KOPT-K1 (cell line): ENCODE measurements around the gene PDZRN4.

Source experiments
- H3K27ac ChIP-seq: fragments of 200-600 bp; sonication (generic); 2 replicates; pipeline ENCODE4 v1.5.1; 2016; ENCODE audit warnings: antibody characterized with exemption, mild to moderate bottlenecking, low read depth, low read length; ENCODE audit not compliant: poor library complexity, severe bottlenecking
- H3K36me3 ChIP-seq: fragments of 200-600 bp; sonication (generic); 2 replicates; pipeline ENCODE4 v1.5.1; 2017; ENCODE audit warnings: antibody characterized with exemption, mild to moderate bottlenecking, low read length, moderate library complexity; ENCODE audit not compliant: insufficient read depth
- H3K9me3 ChIP-seq: fragments of 200-600 bp; sonication (generic); 2 replicates; pipeline ENCODE4 v1.5.1; 2017; ENCODE audit warnings: antibody characterized with exemption, low read length, mild to moderate bottlenecking; ENCODE audit not compliant: insufficient read depth, poor library complexity, severe bottlenecking

PDZRN4 gene

DNA sequence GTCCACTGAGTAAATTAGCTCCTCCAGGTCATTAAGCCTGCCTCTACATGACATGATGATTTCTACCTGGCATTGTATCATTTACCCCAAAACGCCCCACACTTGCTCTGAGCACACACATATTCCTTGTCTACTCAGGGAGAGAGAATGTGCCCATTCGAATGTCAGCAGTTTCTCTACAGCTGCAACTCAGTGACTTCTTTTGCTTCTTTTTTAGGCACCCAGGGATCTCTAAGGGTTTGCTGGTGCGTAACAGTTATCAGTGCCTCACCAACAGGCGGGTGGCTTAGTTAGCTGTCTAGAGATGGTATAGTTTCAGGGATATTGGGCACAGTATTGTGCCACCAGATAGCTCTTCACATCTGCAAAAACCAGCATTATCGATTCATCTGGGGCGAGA, 316.9 kb downstream of the PDZRN4 start:
- Histone ChIP-seq H3K9me3 (no peaks in the 10 kb centered on the region), H3K27ac (no peak overlapping the region), H3K36me3 (no peaks in the 10 kb centered on the region)

DNA sequence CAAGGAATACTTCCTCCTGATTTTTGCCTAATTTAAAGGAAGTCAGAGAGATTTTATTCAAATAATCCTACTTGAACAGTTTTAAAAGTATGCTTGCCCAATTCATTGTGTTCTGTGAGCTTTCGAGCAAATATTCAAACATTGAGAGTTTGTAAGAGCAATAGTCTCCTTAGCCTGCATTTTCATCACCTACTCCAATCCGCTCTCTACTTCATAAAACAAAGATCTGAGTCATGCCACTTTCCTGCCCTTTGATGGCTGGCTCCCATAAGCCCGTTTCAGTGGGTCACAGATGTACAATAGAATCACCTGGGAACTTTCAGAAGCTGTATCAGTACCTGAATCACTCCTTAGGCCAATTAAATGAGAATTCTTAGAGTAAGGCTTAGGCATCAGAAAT, 319.2 kb downstream of the PDZRN4 start:
- no peaks in the 10 kb centered on the region for H3K36me3 ChIP-seq
- H3K9me3 ChIP-seq = no peaks in the 10 kb centered on the region
- H3K27ac ChIP-seq = no peak overlapping the region

GRCh38 chr12:41509271-41510055, 321.3 kb downstream of the PDZRN4 start:
- Histone ChIP-seq H3K9me3 (no peaks in the 10 kb centered on the region), H3K27ac (no peak overlapping the region), H3K36me3 (no peaks in the 10 kb centered on the region)

GRCh38 chr12:41510470-41510869, 322.4 kb downstream of the PDZRN4 start:
- Histone ChIP-seq H3K27ac (no peak overlapping the region), H3K36me3 (no peaks in the 10 kb centered on the region), H3K9me3 (no peaks in the 10 kb centered on the region)

GRCh38 chr12:41511247-41511646, 323.1 kb downstream of the PDZRN4 start:
- no peaks in the 10 kb centered on the region for H3K36me3 ChIP-seq

DNA sequence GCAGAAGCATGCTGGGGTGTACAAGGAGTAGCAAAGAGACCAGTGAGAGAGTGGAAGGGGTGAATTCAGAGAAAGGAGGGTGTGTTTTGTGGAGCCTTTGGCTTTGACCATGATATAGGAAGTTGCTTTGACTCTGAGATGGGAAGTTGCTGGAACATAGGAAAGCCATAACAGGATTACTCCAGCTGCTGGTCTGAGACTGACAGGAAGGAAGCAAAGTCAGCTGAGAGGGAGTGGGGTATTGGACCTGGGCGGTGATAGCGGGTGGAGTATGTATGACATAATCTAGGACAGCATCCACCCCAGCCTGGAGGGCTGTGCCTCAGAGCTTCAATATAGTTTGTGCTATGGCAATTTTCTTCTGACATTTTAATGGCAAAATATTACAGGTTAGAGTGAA, 324.4 kb downstream of the PDZRN4 start:
- H3K9me3 ChIP-seq = no peaks in the 10 kb centered on the region
- H3K36me3 ChIP-seq = no peaks in the 10 kb centered on the region
- H3K27ac ChIP-seq = no peak overlapping the region

More at GRCh38 chr12:41511247-41511646, 323.1 kb downstream of the PDZRN4 start:
- Histone ChIP-seq H3K27ac (no peak overlapping the region), H3K9me3 (no peaks in the 10 kb centered on the region)

DNA sequence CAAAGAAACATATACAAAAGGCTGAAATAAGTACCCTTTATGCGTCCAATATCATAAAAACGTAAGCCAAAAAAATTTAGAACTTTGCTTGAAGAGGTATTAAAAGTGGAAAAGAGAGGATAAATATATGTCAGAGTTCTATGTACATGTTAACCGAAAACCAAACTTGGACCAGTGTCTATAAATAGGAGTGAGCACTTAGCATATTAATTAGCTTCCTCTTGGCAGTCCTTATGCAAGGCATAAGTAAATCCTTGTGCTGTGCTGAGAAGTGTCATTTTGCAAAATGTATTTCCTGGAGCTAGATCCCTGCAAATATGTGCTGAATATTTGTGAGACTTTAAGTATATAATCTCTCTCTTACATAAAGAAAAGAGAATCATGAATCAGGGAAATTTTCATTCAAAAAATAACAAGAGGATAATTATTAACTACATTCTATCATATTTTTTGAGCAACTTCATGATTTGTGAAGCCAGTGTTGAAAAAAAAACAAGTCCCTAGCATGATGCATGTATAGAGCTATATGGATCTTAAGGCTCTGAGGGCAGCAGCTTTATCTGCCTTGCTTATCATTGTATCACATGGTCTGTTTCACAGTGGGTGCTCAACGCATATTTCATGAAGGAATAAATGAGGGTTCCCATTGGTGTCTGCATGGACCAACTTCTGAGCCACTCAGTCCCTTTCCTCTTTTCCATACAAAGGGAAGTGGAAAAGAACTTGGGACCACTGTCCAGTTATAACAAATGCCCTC, 326.1 kb downstream of the PDZRN4 start:
- H3K27ac ChIP-seq = no peak overlapping the region
- no peaks in the 10 kb centered on the region for H3K9me3 ChIP-seq
- H3K36me3 ChIP-seq = no peaks in the 10 kb centered on the region

GRCh38 chr12:41514907-41515306, 326.8 kb downstream of the PDZRN4 start:
- H3K27ac ChIP-seq = no peak overlapping the region
- no peaks in the 10 kb centered on the region for H3K9me3 ChIP-seq
- no peaks in the 10 kb centered on the region for H3K36me3 ChIP-seq

DNA sequence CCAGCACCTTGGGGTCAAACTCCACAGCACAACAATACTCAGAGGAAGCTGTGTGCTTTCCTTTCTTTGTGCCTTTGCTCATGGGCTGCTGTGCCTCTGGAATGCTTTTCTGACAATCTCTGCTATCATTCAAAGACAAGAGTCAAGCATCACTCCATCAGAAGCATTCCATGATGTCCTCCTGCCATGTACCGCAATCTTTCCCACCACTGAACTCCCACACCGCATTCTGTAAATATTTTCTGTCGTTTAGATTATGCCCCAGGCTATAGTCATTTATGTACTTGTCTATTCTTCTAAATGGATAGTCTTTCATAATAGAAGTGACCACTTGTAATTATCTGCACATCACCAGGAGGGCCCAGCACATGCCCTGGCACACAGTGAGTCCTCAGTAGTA, 327.8 kb downstream of the PDZRN4 start:
- Histone ChIP-seq H3K36me3 (no peaks in the 10 kb centered on the region), H3K27ac (no peak overlapping the region), H3K9me3 (no peaks in the 10 kb centered on the region)

GRCh38 chr12:41520869-41521268, 332.7 kb downstream of the PDZRN4 start:
- no peaks in the 10 kb centered on the region for H3K9me3 ChIP-seq
- no peaks in the 10 kb centered on the region for H3K36me3 ChIP-seq
- H3K27ac ChIP-seq = no peak overlapping the region

DNA sequence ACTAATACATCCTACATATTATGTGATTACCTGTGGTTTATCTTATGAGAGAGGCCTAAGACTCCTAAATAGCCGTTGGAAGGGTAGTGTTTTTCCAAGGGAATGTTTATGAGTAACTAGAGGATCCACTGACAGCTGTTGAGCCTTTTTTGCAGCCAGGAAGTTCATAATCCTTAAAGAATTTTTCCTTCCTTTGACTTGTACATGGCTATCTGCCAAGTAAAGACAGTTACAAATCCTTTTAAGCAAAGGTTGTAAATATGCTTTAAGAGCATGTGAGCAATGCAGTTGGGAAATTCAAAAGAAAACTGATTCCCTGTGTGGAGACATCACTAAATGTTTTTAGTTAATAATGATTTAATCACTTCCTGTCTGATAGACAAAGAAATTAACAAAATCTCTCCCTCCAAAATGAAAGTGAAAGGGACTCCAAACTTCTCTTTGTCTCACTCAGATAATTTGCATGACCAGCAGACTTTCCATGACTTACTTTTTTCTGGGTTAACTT, 333.8 kb downstream of the PDZRN4 start:
- no peaks in the 10 kb centered on the region for H3K9me3 ChIP-seq
- H3K27ac ChIP-seq = no peak overlapping the region
- no peaks in the 10 kb centered on the region for H3K36me3 ChIP-seq

GRCh38 chr12:41527062-41527461, 338.9 kb downstream of the PDZRN4 start:
- Histone ChIP-seq H3K27ac (no peak overlapping the region), H3K36me3 (no peaks in the 10 kb centered on the region), H3K9me3 (no peaks in the 10 kb centered on the region)

DNA sequence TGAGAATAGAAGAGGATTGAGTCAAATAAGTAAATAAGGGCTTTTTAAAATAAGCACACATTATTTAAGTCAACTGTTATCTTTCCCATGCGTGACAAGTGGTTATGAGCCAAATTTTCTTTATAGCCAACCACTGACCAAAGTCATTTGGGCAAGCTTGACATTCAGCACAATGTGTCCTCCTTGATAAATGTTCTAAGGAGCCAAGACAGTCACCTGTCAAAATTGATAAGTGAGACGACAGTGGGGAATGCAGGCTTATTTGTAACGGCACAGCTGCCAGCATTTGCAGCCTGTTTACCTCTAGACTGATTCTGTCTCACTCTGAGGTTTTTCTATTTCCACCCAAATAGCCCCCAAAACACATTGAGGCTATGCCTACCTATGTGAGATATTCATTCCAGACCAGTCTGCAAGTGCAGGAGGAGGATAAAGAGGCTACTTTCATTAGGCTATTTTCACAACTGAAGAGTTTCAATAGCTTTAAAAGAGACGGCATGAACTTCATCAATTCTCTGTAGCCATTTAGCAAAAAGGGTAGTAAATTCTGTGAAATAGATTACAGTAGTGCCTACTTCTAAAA, 339.5 kb downstream of the PDZRN4 start:
- Histone ChIP-seq H3K27ac (no peak overlapping the region), H3K9me3 (no peaks in the 10 kb centered on the region), H3K36me3 (no peaks in the 10 kb centered on the region)

- Histone ChIP-seq H3K27ac (no peak overlapping the region), H3K36me3 (no peaks in the 10 kb centered on the region), H3K9me3 (no peaks in the 10 kb centered on the region)
Observed at GRCh38 chr12:41528874-41529273, 340.8 kb downstream of the PDZRN4 start.

DNA sequence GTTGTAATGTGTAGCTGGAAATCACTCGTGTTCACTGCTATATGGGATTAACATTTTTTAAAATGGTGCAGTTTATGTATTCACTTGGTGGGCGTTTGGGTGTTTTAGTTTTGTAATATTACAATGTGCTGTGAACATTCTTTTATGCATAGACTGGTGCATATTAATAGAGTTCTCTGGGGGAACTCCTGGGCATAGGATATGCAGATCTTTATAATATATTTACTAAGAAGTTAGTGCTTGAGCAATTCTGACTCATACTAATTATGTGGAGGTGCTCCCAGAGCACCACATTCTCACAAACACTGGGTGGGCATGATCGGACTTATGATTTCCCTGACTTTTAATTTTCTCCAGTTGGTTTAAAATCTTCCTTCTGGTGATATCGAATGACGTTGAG, 342.3 kb downstream of the PDZRN4 start:
- Histone ChIP-seq H3K9me3 (no peaks in the 10 kb centered on the region), H3K27ac (no peak overlapping the region), H3K36me3 (no peaks in the 10 kb centered on the region)
